Kidney epithelial cell (primary cell): Measurements from ENCODE around the gene RARB. TPM values are rescaled to one million over a fixed set of nuclear protein-coding genes. Genes with fewer than 3 reads are reported as not detected.
A peak's percentile ranks its signal among the peaks of the same experiment; 100 is the strongest.

Experiments used
- DNase-seq: peaks from one replicate; pipeline ENCODE4 v3.0.0-alpha.2; 2010; ENCODE audit warnings: low read depth
- H3K27me3 ChIP-seq: 2 replicates; pipeline ENCODE4 v1.6.0; 2011; ENCODE audit warnings: low read length; ENCODE audit not compliant: control insufficient read depth, insufficient read depth
- H3K36me3 ChIP-seq: 2 replicates; pipeline ENCODE4 v1.5.1; 2011; ENCODE audit warnings: low read length; ENCODE audit not compliant: control insufficient read depth, insufficient read depth
- H3K4me3 ChIP-seq: 2 replicates; pipeline ENCODE4 v1.5.1; 2011; ENCODE audit warnings: low read depth, mild to moderate bottlenecking, control low read depth, low read length
- total RNA-seq: library from RNA; depleted of rRNA; stranded (reverse); fragments of >200 nt; gene quantifications from 2 replicates; pipeline ENCODE4 v1.2.3, GENCODE V29; 2015
- TF ChIP-seq, protein P1 (sequence below): IDR thresholded peaks from 2 replicates; pipeline ENCODE4 v1.5.1; 2011; ENCODE audit warnings: mild to moderate bottlenecking, moderate library complexity, low read length, control low read depth, inconsistent platforms; ENCODE audit not compliant: insufficient read depth, poor library complexity, severe bottlenecking

The RARB gene
- total RNA-seq, 1 donor from 2014 or later, result 3.6 TPM

DNA sequence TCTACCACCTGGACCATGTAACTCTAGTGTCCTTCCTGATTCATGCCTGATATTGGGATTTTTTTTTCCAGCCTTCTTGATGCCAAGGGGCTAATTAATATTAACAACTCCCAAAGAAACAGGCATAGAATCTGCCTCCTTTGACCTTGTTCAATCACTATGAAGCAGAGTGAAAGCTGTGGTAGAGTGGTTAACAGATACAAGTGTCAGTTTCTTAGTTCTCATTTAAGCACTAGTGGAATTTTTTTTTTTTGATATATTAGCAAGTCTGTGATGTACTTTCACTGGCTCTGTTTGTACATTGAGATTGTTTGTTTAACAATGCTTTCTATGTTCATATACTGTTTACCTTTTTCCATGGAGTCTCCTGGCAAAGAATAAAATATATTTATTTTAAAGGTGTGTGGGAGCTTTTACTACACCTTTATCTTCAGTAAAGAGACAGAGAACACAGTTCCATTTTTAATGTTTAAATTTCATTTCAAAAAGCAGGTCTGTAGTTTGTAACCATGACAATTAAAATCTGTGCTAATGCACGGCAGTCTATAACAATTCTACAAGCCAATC is 169.6 kb downstream of the RARB start:
- no peaks in the 10 kb centered on the region for H3K27me3 ChIP-seq
- no peak overlapping the region for H3K4me3 ChIP-seq
- H3K36me3 ChIP-seq, result no peaks in the 10 kb centered on the region
- TF ChIP-seq, protein P1, sequence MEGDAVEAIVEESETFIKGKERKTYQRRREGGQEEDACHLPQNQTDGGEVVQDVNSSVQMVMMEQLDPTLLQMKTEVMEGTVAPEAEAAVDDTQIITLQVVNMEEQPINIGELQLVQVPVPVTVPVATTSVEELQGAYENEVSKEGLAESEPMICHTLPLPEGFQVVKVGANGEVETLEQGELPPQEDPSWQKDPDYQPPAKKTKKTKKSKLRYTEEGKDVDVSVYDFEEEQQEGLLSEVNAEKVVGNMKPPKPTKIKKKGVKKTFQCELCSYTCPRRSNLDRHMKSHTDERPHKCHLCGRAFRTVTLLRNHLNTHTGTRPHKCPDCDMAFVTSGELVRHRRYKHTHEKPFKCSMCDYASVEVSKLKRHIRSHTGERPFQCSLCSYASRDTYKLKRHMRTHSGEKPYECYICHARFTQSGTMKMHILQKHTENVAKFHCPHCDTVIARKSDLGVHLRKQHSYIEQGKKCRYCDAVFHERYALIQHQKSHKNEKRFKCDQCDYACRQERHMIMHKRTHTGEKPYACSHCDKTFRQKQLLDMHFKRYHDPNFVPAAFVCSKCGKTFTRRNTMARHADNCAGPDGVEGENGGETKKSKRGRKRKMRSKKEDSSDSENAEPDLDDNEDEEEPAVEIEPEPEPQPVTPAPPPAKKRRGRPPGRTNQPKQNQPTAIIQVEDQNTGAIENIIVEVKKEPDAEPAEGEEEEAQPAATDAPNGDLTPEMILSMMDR, result no peak
- no peak for DNase-seq

DNA sequence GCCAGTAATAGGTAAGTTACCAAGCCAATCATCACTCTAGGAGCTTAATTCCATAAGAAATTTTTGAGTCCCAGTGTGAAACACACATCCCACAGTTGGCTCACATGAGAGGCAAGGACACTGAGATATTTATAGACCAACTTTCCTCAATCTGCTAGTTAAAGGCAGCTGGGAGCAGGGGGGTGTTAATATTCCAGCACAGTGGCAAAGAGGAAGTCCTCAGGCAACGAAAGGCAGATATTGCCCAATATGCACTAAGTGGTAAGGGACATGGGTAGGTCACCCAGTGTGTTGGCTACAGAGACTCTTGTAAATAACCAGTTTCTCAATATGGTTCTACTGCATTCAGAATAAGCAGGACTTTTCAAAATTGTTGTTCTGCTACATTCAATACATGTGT is 175.6 kb downstream of the RARB start:
- no peaks in the 10 kb centered on the region for H3K36me3 ChIP-seq
- H3K27me3 ChIP-seq, result no peaks in the 10 kb centered on the region
- TF ChIP-seq, protein P1, result no peak
- no peak for DNase-seq
- H3K4me3 ChIP-seq, result no peak overlapping the region

DNA sequence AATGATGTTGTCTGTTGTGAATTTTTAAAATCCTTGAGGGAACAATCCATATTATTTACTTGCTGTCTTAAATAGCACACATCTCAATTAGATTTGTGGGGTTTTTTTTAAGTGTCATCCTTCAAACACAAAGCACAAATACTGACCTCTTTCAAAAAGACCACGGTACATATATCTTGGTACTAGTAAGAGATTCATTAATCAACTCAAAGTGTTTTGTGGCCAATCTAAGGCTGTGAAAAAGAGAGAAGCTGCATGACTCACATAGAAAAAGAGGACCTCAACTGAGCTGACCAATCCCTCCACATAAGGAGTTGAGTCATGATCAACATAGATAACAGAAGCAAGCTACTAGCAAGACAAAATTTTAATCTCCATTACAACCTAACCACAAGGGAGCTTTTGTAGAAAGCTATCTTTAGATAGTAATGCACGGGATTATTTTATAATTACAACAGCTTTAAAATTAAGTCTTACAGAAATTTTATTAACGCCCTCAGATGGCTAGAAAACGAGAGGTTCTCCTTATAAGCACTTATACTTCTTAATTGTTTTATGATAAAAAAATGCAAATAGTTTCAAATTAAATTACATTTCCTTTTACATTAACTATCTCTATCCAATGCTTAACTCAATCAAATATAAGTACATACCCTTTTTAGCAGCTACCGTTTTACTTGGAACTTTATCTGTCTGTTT is 176.2 kb downstream of the RARB start:
- TF ChIP-seq, protein P1, result no peak
- no peaks in the 10 kb centered on the region for H3K27me3 ChIP-seq
- H3K36me3 ChIP-seq, result no peaks in the 10 kb centered on the region
- peak; percentile 63 for DNase-seq
- H3K4me3 ChIP-seq, result no peak overlapping the region

DNA sequence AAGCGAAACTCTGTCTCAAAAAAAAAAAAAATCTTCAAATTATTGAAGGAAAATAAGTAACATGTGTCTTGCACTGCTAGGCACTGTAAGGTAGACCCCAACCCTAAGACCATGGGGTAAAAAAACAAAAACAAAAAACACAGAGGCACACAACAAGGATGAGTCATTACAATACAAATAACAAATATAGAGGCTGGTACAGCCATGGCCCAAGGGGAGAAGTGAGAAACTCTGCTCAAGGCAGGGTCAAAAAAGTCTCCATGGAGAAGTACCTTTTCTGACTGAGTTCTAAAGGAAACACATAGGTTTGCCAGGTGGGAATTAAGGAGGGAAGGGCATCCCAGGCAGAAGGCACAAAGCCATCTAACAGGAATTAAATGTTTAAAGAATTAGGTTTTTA is 182.1 kb downstream of the RARB start:
- Histone ChIP-seq H3K4me3 (no peak overlapping the region), H3K36me3 (no peaks in the 10 kb centered on the region), H3K27me3 (no peaks in the 10 kb centered on the region)
- no peak for DNase-seq
- TF ChIP-seq, protein P1, result no peak

DNA sequence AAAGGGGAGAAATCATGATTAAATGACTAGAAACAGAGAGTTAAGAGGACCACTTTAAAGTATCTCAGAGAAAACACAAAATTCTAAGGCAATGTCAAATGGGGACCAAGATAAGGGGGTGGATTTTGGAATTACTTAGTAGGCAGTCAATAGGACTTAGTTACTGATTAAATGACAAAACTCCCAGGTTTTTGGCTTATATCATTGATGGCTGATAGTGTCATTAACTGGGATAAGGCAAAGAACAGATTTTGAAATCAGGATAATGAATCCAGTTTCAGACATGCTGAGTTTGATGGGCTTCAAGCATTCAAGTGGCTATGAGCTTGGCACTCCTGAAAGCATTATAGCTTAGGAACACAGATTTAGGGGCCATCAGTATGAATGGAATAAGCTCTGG is 182.7 kb downstream of the RARB start:
- DNase-seq, result no peak
- Histone ChIP-seq H3K36me3 (no peaks in the 10 kb centered on the region), H3K27me3 (no peaks in the 10 kb centered on the region), H3K4me3 (no peak overlapping the region)
- TF ChIP-seq, protein P1, result no peak

DNA sequence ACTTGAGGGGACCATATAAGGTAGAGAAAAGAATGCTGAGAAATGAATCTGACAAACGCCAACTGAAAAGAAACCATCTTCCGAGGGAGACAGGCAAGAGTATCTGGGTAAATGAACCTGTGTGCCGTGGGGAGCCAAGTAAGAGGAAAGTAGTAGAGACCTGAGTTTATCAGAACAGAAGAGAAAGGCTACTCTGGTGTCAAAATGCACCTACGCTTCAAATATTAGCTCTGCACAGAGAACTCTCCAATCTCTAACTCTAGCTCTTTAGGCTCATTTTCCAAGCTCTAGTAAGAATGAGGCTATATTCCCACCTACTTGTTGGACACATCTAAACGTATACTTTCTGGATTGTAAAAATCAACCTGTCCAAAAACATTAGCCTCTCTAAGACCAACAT is 183.1 kb downstream of the RARB start:
- no peaks in the 10 kb centered on the region for H3K27me3 ChIP-seq
- no peaks in the 10 kb centered on the region for H3K36me3 ChIP-seq
- TF ChIP-seq, protein P1, result no peak
- H3K4me3 ChIP-seq, result no peak overlapping the region
- no peak for DNase-seq
